GM10248 (cell line): ENCODE results near the gene LSAMP.

Experiments
- CTCF ChIA-PET: fragments of 300-600 bp; sonication (Branson Sonifier 250); formaldehyde crosslinking; extraction: SDS; loops from one replicate; lab custom pipeline; 2021; ENCODE audit warnings: antibody characterized with exemption; lab: Yijun Ruan, JAX
- POLR2A ChIA-PET: fragments of 350-650 bp; sonication (Branson Sonifier 250); formaldehyde crosslinking; extraction: SDS; loops from one replicate; lab custom pipeline; 2020; ENCODE audit warnings: antibody characterized with exemption; lab: Yijun Ruan, JAX
- DNase-seq: peaks from one replicate; pipeline ENCODE4 v3.0.0; 2012; ENCODE audit errors: extremely low spot score
- TF ChIP-seq, protein P1 (sequence below): IDR thresholded peaks from 2 replicates; pipeline ENCODE4 v1.5.1; 2012; ENCODE audit warnings: mild to moderate bottlenecking, low read depth; ENCODE audit errors: extremely low read depth, missing control alignments, control extremely low read depth

Gene LSAMP

DNA sequence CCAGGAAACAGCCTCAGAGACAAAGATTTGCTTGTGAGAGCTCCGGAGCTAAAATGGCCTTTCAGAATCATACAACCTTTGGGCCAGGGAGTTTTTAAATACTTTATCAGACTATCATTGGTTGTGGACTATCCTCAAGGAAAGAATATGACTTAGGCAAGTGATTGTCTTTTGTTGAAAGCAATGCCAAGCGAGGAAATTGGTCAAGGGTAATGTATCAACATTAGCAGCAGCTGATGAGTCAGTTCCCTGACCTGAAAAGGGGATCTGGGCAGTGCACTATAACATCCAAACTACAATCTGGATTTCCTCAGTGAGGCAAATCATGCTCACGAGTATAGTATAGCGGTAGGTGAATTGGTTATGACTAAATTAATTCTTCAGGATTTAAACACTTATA, 303.6 kb downstream of the LSAMP start:
- TF ChIP-seq, protein P1, sequence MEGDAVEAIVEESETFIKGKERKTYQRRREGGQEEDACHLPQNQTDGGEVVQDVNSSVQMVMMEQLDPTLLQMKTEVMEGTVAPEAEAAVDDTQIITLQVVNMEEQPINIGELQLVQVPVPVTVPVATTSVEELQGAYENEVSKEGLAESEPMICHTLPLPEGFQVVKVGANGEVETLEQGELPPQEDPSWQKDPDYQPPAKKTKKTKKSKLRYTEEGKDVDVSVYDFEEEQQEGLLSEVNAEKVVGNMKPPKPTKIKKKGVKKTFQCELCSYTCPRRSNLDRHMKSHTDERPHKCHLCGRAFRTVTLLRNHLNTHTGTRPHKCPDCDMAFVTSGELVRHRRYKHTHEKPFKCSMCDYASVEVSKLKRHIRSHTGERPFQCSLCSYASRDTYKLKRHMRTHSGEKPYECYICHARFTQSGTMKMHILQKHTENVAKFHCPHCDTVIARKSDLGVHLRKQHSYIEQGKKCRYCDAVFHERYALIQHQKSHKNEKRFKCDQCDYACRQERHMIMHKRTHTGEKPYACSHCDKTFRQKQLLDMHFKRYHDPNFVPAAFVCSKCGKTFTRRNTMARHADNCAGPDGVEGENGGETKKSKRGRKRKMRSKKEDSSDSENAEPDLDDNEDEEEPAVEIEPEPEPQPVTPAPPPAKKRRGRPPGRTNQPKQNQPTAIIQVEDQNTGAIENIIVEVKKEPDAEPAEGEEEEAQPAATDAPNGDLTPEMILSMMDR, result no peak
- CTCF ChIA-PET, result no interaction called here
- POLR2A ChIA-PET, result no interaction called here
- no peak for DNase-seq

DNA sequence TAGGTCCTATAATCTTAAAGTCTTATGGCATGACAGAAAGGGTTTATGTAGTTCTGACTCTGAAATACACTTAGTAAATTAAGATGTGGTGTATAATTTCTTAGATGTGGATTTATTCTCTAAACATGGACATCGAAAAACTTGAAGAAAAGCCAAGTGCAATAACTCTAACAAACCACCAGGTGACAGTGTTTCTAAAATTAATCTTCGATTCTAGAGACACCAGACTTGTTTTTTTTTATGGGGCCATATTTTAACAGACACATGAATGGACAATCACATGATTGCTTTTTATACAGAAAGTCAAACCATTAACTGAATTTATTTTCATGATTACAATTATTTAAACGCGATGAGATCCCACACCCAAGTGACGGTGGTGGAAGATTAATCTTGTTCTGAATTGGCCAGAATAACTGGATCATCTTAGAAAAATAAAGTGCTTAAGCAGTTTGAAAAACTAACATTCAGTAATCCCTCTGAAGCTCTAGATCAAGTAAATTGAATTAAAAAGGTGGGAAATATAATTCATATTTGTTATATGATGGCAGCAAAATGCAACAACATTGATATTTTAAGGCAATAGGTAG, 305.1 kb downstream of the LSAMP start:
- ChIA-PET POLR2A (no interaction called here), CTCF (interaction anchor here (0.8 to 1.1 kb wide), 5 partner anchors 10 to 174 kb away, joined by 3 to 5 read pairs (median 3); no protein-coding TSS in a partner anchor)
- TF ChIP-seq, protein P1, result peak; percentile 67
- no peak for DNase-seq

DNA sequence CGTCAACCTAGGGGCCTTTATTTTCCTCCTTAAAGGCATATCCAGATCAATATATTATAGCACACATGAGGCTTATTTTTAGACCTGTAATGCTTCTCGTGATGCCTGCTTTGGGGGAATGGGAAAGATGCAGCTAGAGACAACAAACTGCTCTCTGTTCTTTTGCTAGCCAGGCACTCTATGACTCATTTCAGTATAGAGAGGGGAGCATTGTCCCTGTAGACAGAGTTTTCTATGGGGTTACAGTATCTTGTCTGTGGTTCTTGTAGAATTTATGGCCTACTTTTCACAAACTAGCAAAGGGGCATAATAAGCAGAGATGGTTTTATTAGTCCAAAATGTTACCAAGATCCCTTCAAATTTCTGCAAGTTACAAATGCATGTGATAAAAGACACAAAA, 305.6 kb downstream of the LSAMP start:
- DNase-seq, result no peak
- POLR2A ChIA-PET, result no interaction called here
- TF ChIP-seq, protein P1, result no peak
- CTCF ChIA-PET, result interaction anchor here (1.0 to 1.4 kb wide), 3 partner anchors 10 to 147 kb away, joined by 3 to 5 read pairs (median 4); no protein-coding TSS in a partner anchor

DNA sequence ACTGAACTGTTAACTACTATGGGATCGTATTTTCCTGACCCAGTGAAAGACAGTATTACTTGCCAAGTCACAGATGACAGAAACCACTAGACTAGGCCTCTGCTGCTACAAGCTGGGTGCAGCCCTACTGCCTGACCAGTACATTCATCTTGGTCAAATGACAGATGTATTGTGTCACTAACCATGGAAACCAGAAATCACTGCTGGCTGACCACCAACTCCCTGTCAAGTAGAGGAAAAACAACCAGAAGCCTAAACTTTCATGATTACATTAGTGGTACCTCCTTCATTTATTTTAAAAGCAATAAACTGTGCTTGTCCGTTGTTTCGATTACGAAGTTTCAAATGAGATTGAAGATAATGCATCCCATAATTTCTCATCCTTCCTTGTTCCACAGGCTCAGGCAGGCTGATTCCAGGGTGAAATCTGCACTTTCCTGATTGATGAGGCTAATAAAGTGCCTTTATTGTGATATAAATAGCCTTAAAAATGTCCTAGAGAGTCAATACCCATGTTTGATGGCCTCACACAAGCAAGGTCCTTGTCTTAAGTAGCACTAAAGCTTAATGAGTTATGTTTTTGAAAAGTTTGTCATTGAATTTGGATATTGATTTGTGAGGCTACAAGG, 309.7 kb downstream of the LSAMP start:
- POLR2A ChIA-PET, result no interaction called here
- CTCF ChIA-PET, result interaction anchor here (1.0 kb wide), 1 partner anchor 13 kb away, joined by 3 read pairs; no protein-coding TSS in a partner anchor
- TF ChIP-seq, protein P1, result no peak
- DNase-seq, result no peak

DNA sequence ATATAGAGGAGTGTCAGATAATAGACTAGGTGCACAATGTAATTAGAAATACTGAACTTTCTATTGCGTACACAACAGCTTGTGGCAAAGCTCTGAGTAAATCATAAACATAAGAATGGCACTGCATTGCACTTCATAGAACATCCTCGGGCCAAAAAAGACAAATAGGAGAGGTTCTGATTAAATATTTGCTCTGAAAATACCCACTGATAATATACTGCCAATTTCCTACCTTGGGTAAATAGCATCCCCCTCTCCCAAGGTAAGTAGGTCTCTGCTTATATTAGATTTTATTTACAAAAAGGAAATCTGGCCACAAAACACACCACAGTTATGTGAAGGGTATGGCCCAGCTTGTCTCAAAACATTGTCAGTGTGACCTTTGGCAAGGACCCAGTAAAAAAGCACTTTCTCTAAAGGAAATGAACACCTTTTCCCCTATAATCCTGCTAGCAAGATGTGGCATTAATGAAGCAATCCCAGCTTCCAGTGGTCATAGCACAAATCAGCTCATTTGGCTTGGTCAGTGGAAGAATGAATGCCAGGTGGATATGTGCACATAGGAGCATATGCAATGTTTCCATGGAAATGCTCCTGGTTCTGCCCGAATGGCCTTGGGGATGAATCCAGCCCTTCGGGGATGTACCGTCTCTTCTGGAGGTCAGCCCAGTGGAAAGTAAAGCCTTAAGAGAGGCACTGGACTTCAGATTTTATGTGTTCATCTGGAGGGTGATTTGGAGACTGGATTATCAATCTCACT, 315.9 kb downstream of the LSAMP start:
- TF ChIP-seq, protein P1, result no peak
- DNase-seq, result no peak
- ChIA-PET CTCF (interaction anchor here (1.1 to 1.2 kb wide), 2 partner anchors 8 to 10 kb away, joined by 3 to 5 read pairs; no protein-coding TSS in a partner anchor), POLR2A (no interaction called here)

DNA sequence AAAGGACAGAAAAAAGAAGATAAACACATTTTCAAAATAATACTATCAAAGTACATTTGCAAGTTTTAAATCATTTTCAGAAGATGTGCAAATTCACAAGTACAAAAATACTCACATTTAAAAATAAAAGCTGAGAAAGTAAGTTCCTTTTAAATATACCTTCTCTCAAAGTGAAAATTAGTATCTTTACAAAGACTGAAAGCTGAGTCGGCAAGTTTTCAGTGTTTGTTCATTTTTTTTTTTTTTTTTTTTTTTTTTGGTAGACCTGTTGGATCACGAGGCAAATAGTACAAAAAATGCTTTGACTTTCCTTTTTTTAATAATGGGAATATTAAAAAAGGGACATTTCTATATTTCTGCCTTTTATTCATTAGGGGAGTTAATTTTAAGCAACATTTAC, 317.8 kb downstream of the LSAMP start:
- POLR2A ChIA-PET, result no interaction called here
- CTCF ChIA-PET, result no interaction called here
- DNase-seq, result no peak
- TF ChIP-seq, protein P1, result no peak
